ENCODE data around the gene FGF18. TPM values are rescaled to one million over a fixed set of nuclear protein-coding genes. Genes with fewer than 3 reads are reported as not detected.

Gene FGF18
- total RNA-seq, 4 donors from 2014 or later = 0.20 TPM; not detected in 3

GRCh38 chr5:171506951-171507350 lies 87.5 kb downstream of the FGF18 start:
- Histone ChIP-seq H3K9me3 (no peaks in the 10 kb centered on the region), H3K27me3 (no peaks in the 10 kb centered on the region), H3K27ac (no peak overlapping the region), H3K36me3 (no peaks in the 10 kb centered on the region), H3K4me3 (no peak overlapping the region), H3K4me1 (no peaks in the 10 kb centered on the region)
- intact Hi-C loops (cut with DNase I; ENCODE audit: low total_unique reads) = no loop called here
- no peak for DNase-seq
- in situ Hi-C loops (cut with MboI; ENCODE audit: low sequenced_read_pairs in 4 of 4) = no loop called here
- no peak for ATAC-seq
- TF ChIP-seq, protein P1, sequence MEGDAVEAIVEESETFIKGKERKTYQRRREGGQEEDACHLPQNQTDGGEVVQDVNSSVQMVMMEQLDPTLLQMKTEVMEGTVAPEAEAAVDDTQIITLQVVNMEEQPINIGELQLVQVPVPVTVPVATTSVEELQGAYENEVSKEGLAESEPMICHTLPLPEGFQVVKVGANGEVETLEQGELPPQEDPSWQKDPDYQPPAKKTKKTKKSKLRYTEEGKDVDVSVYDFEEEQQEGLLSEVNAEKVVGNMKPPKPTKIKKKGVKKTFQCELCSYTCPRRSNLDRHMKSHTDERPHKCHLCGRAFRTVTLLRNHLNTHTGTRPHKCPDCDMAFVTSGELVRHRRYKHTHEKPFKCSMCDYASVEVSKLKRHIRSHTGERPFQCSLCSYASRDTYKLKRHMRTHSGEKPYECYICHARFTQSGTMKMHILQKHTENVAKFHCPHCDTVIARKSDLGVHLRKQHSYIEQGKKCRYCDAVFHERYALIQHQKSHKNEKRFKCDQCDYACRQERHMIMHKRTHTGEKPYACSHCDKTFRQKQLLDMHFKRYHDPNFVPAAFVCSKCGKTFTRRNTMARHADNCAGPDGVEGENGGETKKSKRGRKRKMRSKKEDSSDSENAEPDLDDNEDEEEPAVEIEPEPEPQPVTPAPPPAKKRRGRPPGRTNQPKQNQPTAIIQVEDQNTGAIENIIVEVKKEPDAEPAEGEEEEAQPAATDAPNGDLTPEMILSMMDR (IDR thresholded peaks at IDR 0.05 in 4 of 5, conservative IDR thresholded peaks at IDR 0.05 in 1 of 5) = no peak
- no peak for TF ChIP-seq POLR2A (IDR thresholded peaks at IDR 0.05)

Small RNA genes within 50 kb of the gene (microRNA-seq; reads per million reads assigned to microRNA genes)
- 0.85 to 1.2 reads per million in 2 donors for gene MIR3912 (ENCODE audit: borderline replicate concordance in 2 of 2)

Other genes starting within 250 kb of the FGF18 start
- not detected for gene TLX3, start 110.4 kb upstream of the FGF18 start, total RNA-seq
- 100 to 1,000 TPM; 277 to 651 (median 413) TPM for gene NPM1, start 31.8 kb upstream of the FGF18 start, total RNA-seq

All from gastrocnemius medialis (tissue), 4 donors.